Endodermal cell (in vitro differentiated cells): Measurements from ENCODE around the gene DYTN. TPM values are rescaled to one million over a fixed set of nuclear protein-coding genes. Genes with fewer than 3 reads are reported as not detected.

ENCODE experiments used
- DNase-seq: peaks from one replicate; pipeline ENCODE4 v3.0.0-alpha.2; 2017
- H3K27ac ChIP-seq: 2 replicates; pipeline ENCODE4 v1.5.1; 2013; ENCODE audit warnings: mild to moderate bottlenecking, low read depth, low read length, moderate library complexity
- H3K27me3 ChIP-seq: 2 replicates; pipeline ENCODE4 v1.6.1; 2013; ENCODE audit warnings: mild to moderate bottlenecking, low read length, moderate library complexity; ENCODE audit not compliant: insufficient read depth, control insufficient read depth, poor library complexity, severe bottlenecking
- H3K36me3 ChIP-seq: 2 replicates; pipeline ENCODE4 v1.7.0; 2013; ENCODE audit warnings: mild to moderate bottlenecking, low read length, moderate library complexity; ENCODE audit not compliant: control insufficient read depth, insufficient read depth
- H3K4me1 ChIP-seq: one replicate; pipeline ENCODE4 v1.7.0; 2013; ENCODE audit warnings: low read length; ENCODE audit not compliant: control insufficient read depth, insufficient read depth
- H3K4me3 ChIP-seq: 2 replicates; pipeline ENCODE4 v1.5.1; 2013; ENCODE audit warnings: mild to moderate bottlenecking, low read length, moderate library complexity
- H3K9ac ChIP-seq: 2 replicates; pipeline ENCODE4 v1.6.1; 2013; ENCODE audit warnings: mild to moderate bottlenecking, low read length, moderate library complexity; ENCODE audit not compliant: poor library complexity, severe bottlenecking; ENCODE audit errors: extremely low read depth
- H3K9me3 ChIP-seq: 2 replicates; pipeline ENCODE4 v1.6.1; 2013; ENCODE audit warnings: mild to moderate bottlenecking, low read length, moderate library complexity; ENCODE audit not compliant: control insufficient read depth
- H3K27ac Mint-ChIP-seq: 2 replicates; pipeline ENCODE4 v1.8.0; 2020; ENCODE audit warnings: mixed read lengths
- H3K27me3 Mint-ChIP-seq: 2 replicates; pipeline ENCODE4 v1.8.0; 2021; ENCODE audit warnings: mild to moderate bottlenecking, mixed read lengths; ENCODE audit not compliant: insufficient read depth
- H3K36me3 Mint-ChIP-seq: 2 replicates; pipeline ENCODE4 v1.8.0; 2020; ENCODE audit warnings: low read depth, mixed read lengths
- H3K4me1 Mint-ChIP-seq: 2 replicates; pipeline ENCODE4 v1.8.0; 2020; ENCODE audit warnings: mixed read lengths
- H3K4me3 Mint-ChIP-seq: 2 replicates; pipeline ENCODE4 v1.8.0; 2020; ENCODE audit warnings: mild to moderate bottlenecking, moderate library complexity, mixed read lengths
- H3K9me3 Mint-ChIP-seq: 2 replicates; pipeline ENCODE4 v1.8.0; 2020; ENCODE audit warnings: mild to moderate bottlenecking, mixed read lengths
- WGBS, 2 experiments: methylation state at CpG; one replicate each; pipeline versions ENCODE4 v1.1.5 to v1.1.7; 2013; ENCODE audit warnings: missing lambda C conversion rate in 2 of 2, mixed read lengths in 1 of 2; ENCODE audit not compliant: insufficient coverage in 1 of 2, insufficient read length in 1 of 2; 5-methylcytosine and 5-hydroxymethylcytosine counted together
- total RNA-seq, 2 donors: library from RNA; stranded (reverse); fragmentation: NEBNext Ultra II Directional in 1 of 2; extraction: Animal tissue kit (Norgen Biotek cat#: 25700) in 1 of 2; gene quantifications; 2 replicates in 1 of 2; 3 replicates in 1 of 2; pipeline ENCODE4 v1.2.1, GENCODE V29; 2021
- TF ChIP-seq, protein P1 (sequence below): fragments of 200-600 bp; sonication (generic); conservative IDR thresholded peaks from 2 replicates; pipeline ENCODE4 v1.5.0; 2021; ENCODE audit warnings: antibody characterized with exemption, mild to moderate bottlenecking

DYTN gene
- total RNA-seq, 2 donors from 2014 or later: not detected

DNA sequence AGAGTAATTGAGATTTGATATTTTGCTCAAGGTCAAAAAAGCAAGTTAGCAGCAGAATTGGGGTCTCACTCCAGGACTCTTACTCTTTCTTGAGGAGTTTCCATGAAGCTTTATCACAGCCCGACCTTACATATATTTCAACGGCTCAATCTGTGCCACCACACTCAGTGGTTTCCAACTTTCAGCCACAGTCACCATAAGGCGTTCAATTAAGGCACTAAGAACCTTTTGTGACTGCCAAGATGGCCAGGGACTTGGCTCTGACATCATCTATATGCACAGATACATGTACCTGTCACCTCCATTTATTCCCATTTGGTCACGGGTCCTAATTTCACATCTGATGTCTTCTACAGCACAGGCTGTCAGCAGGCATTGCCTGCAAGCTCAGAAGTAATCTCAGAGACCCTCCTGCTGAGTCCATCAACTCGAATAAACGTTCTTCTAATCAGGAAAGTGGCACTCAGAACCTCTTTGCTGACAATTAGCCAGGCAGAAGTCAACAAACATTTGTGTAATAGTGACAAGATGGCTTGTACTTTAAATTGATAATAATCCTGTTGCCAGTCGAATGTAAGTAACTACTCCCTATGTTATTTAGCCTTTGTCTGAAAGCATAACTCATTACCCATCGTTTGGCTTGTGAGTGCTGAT is 16.1 kb downstream of the DYTN start:
- TF ChIP-seq, protein P1, sequence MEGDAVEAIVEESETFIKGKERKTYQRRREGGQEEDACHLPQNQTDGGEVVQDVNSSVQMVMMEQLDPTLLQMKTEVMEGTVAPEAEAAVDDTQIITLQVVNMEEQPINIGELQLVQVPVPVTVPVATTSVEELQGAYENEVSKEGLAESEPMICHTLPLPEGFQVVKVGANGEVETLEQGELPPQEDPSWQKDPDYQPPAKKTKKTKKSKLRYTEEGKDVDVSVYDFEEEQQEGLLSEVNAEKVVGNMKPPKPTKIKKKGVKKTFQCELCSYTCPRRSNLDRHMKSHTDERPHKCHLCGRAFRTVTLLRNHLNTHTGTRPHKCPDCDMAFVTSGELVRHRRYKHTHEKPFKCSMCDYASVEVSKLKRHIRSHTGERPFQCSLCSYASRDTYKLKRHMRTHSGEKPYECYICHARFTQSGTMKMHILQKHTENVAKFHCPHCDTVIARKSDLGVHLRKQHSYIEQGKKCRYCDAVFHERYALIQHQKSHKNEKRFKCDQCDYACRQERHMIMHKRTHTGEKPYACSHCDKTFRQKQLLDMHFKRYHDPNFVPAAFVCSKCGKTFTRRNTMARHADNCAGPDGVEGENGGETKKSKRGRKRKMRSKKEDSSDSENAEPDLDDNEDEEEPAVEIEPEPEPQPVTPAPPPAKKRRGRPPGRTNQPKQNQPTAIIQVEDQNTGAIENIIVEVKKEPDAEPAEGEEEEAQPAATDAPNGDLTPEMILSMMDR: no peak
- H3K9me3 Mint-ChIP-seq: no peaks in the 10 kb centered on the region
- no peak for DNase-seq

DNA sequence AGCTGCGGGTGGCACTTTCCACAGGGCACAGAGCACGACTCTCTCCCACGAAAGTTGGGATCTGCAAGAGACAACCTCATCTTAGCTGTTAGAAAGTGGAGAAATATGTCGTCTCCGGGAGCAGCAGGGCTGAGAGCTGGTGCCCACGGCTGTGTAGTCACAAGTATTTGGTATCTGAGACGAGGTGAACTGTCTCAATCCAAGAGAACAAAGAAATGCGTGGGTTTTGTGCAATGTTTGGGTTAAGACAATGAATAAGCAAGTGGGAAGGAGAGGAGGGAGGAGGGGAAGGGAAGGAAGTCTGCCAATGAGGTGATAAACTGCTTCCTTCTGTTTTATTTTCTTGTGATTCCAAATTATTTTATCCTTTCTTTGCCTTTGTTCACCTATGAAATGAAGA is 18.0 kb downstream of the DYTN start:
- no peak overlapping the region for H3K4me3 ChIP-seq
- H3K27ac Mint-ChIP-seq: no peak overlapping the region
- H3K27ac ChIP-seq: no peak overlapping the region
- H3K4me1 Mint-ChIP-seq: peaks cover 15% of the 10 kb centered on the region
- no peaks in the 10 kb centered on the region for H3K9me3 Mint-ChIP-seq
- no peak overlapping the region for H3K9ac ChIP-seq
- H3K36me3 ChIP-seq: no peaks in the 10 kb centered on the region
- H3K27me3 Mint-ChIP-seq: peaks cover 21% of the 10 kb centered on the region
- TF ChIP-seq, protein P1: no peak
- no peak overlapping the region for H3K4me3 Mint-ChIP-seq
- no peaks in the 10 kb centered on the region for H3K36me3 Mint-ChIP-seq
- H3K27me3 ChIP-seq: no peaks in the 10 kb centered on the region
- no peaks in the 10 kb centered on the region for H3K9me3 ChIP-seq
- peaks cover 8% of the 10 kb centered on the region for H3K4me1 ChIP-seq
- no peak for DNase-seq
- 69 to 77% methylated on average over 6 to 8 of the region's 8 CpGs for WGBS, 2 experiments

More for the DNA sequence above, 16.1 kb downstream of the DYTN start:
- no peak overlapping the region for H3K27ac ChIP-seq
- peaks cover 8% of the 10 kb centered on the region for H3K4me1 ChIP-seq
- H3K9ac ChIP-seq: no peak overlapping the region
- Mint-ChIP-seq H3K27me3 (peaks cover 21% of the 10 kb centered on the region), H3K4me3 (no peak overlapping the region), H3K27ac (no peak overlapping the region), H3K4me1 (peaks cover 15% of the 10 kb centered on the region), H3K36me3 (no peaks in the 10 kb centered on the region)
- H3K27me3 ChIP-seq: no peaks in the 10 kb centered on the region
- H3K9me3 ChIP-seq: no peaks in the 10 kb centered on the region
- 87 to 89% methylated on average over 7 to 8 of the region's 8 CpGs for WGBS, 2 experiments
- no peak overlapping the region for H3K4me3 ChIP-seq
- H3K36me3 ChIP-seq: no peaks in the 10 kb centered on the region

DNA sequence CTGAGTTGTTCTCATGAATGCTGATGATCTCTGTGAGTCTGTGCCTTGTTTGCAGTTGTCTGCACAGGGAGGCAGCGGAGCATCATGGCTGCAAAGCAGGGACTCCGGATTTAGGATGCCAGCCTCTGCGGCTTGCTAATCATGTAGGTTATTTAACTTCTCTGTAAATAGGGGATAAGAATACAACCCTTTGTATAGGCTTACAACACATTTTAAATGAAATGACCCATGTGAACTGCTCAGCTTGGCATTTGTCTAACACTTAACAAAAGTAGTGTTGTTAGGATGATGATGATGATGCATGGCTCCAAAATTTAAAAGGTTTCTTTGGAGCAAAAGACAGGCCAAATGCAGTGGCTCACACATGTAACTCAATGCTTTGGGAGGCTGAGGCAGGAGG is 19.4 kb downstream of the DYTN start:
- Histone ChIP-seq H3K36me3 (no peaks in the 10 kb centered on the region), H3K27ac (no peak overlapping the region), H3K4me3 (no peak overlapping the region), H3K9me3 (no peaks in the 10 kb centered on the region), H3K9ac (no peak overlapping the region), H3K27me3 (no peaks in the 10 kb centered on the region), H3K4me1 (peaks cover 8% of the 10 kb centered on the region)
- no peak for DNase-seq
- peaks cover 15% of the 10 kb centered on the region for H3K4me1 Mint-ChIP-seq
- H3K27ac Mint-ChIP-seq: no peak overlapping the region
- TF ChIP-seq, protein P1: no peak
- no peak overlapping the region for H3K4me3 Mint-ChIP-seq
- no peaks in the 10 kb centered on the region for H3K36me3 Mint-ChIP-seq
- no peaks in the 10 kb centered on the region for H3K9me3 Mint-ChIP-seq
- H3K27me3 Mint-ChIP-seq: peaks cover 18% of the 10 kb centered on the region
- 59% methylated on average over 3 of the region's 3 CpGs; no CpG with 5 or more reads in 1 of the 2 experiments for WGBS, 2 experiments
